T-helper 2 cell (primary cell): ENCODE results near the gene INSC.

Experiments used
- DNase-seq, 5 experiments: peaks; one replicate each; pipeline versions ENCODE4 v3.0.0 to v3.0.0-alpha.2; 2012 to 2022

Gene INSC

GRCh38 chr11:15189641-15190365, 75.1 kb downstream of the INSC start:
- DNase-seq: no peak

- DNase-seq: no peak
These were observed 75.9 kb downstream of the INSC start for GRCh38 chr11:15190611-15191010.

- DNase-seq: no peak
These were observed 77.4 kb downstream of the INSC start for GRCh38 chr11:15192005-15192556.

GRCh38 chr11:15194671-15195415, 80.1 kb downstream of the INSC start:
- DNase-seq: no peak

- DNase-seq: no peak
These were observed 80.9 kb downstream of the INSC start for GRCh38 chr11:15195454-15196200.

- DNase-seq: no peak
These were observed 82.0 kb downstream of the INSC start for GRCh38 chr11:15196704-15197103.

- DNase-seq: no peak
These were observed 83.0 kb downstream of the INSC start for GRCh38 chr11:15197696-15198095.

GRCh38 chr11:15198284-15198683, 83.6 kb downstream of the INSC start:
- no peak for DNase-seq

- DNase-seq: no peak
These were observed 85.0 kb downstream of the INSC start for GRCh38 chr11:15199693-15200092.

GRCh38 chr11:15200696-15201095, 86.0 kb downstream of the INSC start:
- no peak for DNase-seq

GRCh38 chr11:15201586-15201985, 86.9 kb downstream of the INSC start:
- no peak for DNase-seq

- no peak for DNase-seq
These were observed 87.9 kb downstream of the INSC start for GRCh38 chr11:15202626-15203025.

GRCh38 chr11:15204711-15205110, 90.0 kb downstream of the INSC start:
- no peak for DNase-seq

GRCh38 chr11:15206791-15207190, 92.1 kb downstream of the INSC start:
- DNase-seq: no peak

- peak; percentile 19 to 65 (median 53) for DNase-seq
These were observed 93.9 kb downstream of the INSC start for GRCh38 chr11:15208378-15209222.

- DNase-seq: no peak
These were observed 98.2 kb downstream of the INSC start for GRCh38 chr11:15212876-15213275.

- no peak for DNase-seq
These were observed 98.9 kb downstream of the INSC start for GRCh38 chr11:15213471-15214231.

GRCh38 chr11:15215005-15215404, 100.3 kb downstream of the INSC start:
- DNase-seq: no peak

GRCh38 chr11:15216678-15217077, 102.0 kb downstream of the INSC start:
- no peak for DNase-seq

GRCh38 chr11:15217416-15217815, 102.7 kb downstream of the INSC start:
- no peak for DNase-seq

- DNase-seq: no peak
These were observed 108.1 kb downstream of the INSC start for GRCh38 chr11:15222777-15223176.

- no peak for DNase-seq
These were observed 108.6 kb downstream of the INSC start for GRCh38 chr11:15223318-15223717.
